PFSK-1 (cell line): ENCODE data around the gene KRTAP10-6.

Experiments used
- FOXP2 ChIP-seq: optimal IDR thresholded peaks from 2 replicates; pipeline ENCODE3; 2011; ENCODE audit warnings: borderline replicate concordance, control low read depth, inconsistent platforms; ENCODE audit not compliant: insufficient read depth; ENCODE audit errors: extremely low read length, extremely low read depth
- POLR2AphosphoS5 ChIP-seq: IDR thresholded peaks from 2 replicates; pipeline ENCODE4 v1.6.1; 2012; ENCODE audit warnings: low read depth, mild to moderate bottlenecking, control low read depth, low read length, moderate library complexity
- SIN3A ChIP-seq: IDR thresholded peaks from 2 replicates; pipeline ENCODE4 v1.6.1; 2012; ENCODE audit warnings: mild to moderate bottlenecking, low read length, moderate library complexity, borderline replicate concordance; ENCODE audit not compliant: insufficient read depth
- TAF1 ChIP-seq: IDR thresholded peaks from 2 replicates; pipeline ENCODE4 v1.6.1; 2012; ENCODE audit warnings: low read length, control low read depth, borderline replicate concordance; ENCODE audit not compliant: insufficient read depth
- TF ChIP-seq, protein P1 (sequence below), 2 experiments: IDR thresholded peaks; 2 replicates each; pipeline versions ENCODE4 v1.6.1 to v1.8.0; 2011 to 2012; ENCODE audit warnings: low read depth in 2 of 2, low read length in 2 of 2, control low read depth in 1 of 2, inconsistent platforms in 1 of 2, mild to moderate bottlenecking in 1 of 2, moderate library complexity in 1 of 2; ENCODE audit not compliant: insufficient read depth in 1 of 2

KRTAP10-6 gene

GRCh38 chr21:44552136-44552535, 40.2 kb downstream of the KRTAP10-6 start:
- TF ChIP-seq POLR2AphosphoS5, result no peak
- no peak for TF ChIP-seq TAF1
- no peak for TF ChIP-seq SIN3A
- TF ChIP-seq FOXP2, result no peak
- TF ChIP-seq, protein P1, sequence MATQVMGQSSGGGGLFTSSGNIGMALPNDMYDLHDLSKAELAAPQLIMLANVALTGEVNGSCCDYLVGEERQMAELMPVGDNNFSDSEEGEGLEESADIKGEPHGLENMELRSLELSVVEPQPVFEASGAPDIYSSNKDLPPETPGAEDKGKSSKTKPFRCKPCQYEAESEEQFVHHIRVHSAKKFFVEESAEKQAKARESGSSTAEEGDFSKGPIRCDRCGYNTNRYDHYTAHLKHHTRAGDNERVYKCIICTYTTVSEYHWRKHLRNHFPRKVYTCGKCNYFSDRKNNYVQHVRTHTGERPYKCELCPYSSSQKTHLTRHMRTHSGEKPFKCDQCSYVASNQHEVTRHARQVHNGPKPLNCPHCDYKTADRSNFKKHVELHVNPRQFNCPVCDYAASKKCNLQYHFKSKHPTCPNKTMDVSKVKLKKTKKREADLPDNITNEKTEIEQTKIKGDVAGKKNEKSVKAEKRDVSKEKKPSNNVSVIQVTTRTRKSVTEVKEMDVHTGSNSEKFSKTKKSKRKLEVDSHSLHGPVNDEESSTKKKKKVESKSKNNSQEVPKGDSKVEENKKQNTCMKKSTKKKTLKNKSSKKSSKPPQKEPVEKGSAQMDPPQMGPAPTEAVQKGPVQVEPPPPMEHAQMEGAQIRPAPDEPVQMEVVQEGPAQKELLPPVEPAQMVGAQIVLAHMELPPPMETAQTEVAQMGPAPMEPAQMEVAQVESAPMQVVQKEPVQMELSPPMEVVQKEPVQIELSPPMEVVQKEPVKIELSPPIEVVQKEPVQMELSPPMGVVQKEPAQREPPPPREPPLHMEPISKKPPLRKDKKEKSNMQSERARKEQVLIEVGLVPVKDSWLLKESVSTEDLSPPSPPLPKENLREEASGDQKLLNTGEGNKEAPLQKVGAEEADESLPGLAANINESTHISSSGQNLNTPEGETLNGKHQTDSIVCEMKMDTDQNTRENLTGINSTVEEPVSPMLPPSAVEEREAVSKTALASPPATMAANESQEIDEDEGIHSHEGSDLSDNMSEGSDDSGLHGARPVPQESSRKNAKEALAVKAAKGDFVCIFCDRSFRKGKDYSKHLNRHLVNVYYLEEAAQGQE (IDR thresholded peaks at IDR 0.05; ENCODE audit: insufficient read depth in 1 of 2, low read depth in 2 of 2, low read length in 2 of 2), result no peak

GRCh38 chr21:44551340-44551961, 40.9 kb downstream of the KRTAP10-6 start, which contains the start of gene KRTAP10-2:
Gene KRTAP10-2 (minus strand): TSS chr21:44551505. CDS start chr21:44551458, 47 bp downstream.
- TF ChIP-seq SIN3A (no peak), TAF1 (no peak), POLR2AphosphoS5 (no peak), FOXP2 (no peak)
- TF ChIP-seq, protein P1 (IDR thresholded peaks at IDR 0.05; ENCODE audit: insufficient read depth in 1 of 2, low read depth in 2 of 2, low read length in 2 of 2), result no peak

DNA sequence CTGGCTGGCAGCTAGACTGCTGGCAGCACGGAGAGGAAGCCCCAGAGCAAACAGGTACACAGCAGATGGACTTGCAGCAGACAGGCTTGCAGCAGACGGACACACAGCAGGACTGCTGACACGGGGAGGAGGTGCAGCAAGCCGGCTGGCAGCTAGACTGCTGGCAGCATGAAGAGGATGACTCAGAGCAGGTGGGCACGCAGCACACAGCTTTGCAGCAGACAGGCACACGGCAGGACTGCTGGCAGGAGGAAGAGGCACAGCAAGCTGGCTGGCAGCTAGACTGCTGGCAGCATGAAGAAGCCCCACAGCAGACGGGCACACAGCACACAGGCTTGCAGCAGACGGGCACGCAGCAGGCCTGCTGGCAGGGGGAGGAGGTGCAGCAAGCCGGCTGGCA, 41.5 kb downstream of the KRTAP10-6 start:
- TF ChIP-seq SIN3A (no peak), TAF1 (no peak), FOXP2 (no peak), POLR2AphosphoS5 (no peak)
- TF ChIP-seq, protein P1 (IDR thresholded peaks at IDR 0.05; ENCODE audit: insufficient read depth in 1 of 2, low read depth in 2 of 2, low read length in 2 of 2), result no peak

- no peak for TF ChIP-seq FOXP2
These were observed 42.6 kb downstream of the KRTAP10-6 start for GRCh38 chr21:44549525-44550211.

DNA sequence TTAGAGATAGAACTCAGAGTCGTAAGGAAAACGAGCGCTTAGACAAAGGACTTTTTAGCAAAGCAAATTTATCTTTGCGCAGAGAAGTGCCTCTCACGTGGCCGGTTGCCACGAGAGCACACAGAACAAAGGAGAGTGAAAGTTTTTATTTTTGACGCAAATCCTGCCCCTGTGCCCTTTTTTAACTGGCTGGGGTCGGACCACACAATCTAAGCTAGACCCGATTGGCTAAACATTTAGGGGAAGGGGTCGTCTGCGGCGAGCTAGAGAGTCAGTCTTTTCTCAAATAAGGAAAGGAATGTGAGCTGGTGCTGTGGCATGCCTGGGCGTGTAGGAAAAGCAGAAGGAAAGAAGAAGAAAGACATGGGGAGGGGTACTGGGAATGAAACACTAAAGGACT, 43.4 kb downstream of the KRTAP10-6 start:
- TF ChIP-seq TAF1, result no peak
- TF ChIP-seq, protein P1 (IDR thresholded peaks at IDR 0.05; ENCODE audit: insufficient read depth in 1 of 2, low read depth in 2 of 2, low read length in 2 of 2), result no peak
- TF ChIP-seq POLR2AphosphoS5, result no peak
- TF ChIP-seq SIN3A, result no peak
- TF ChIP-seq FOXP2, result no peak
